Epithelial cell of esophagus (primary cell): ENCODE measurements around the gene FKBP10.

Experiments
- DNase-seq: peaks from one replicate; pipeline ENCODE4 v3.0.0; 2010; ENCODE audit warnings: low read depth
- H3K4me3 ChIP-seq: 2 replicates; pipeline ENCODE4 v1.5.1; 2011; ENCODE audit warnings: mild to moderate bottlenecking, low read length, control low read depth
- CTCF ChIP-seq: IDR thresholded peaks from 2 replicates; pipeline ENCODE4 v1.5.1; 2011; ENCODE audit warnings: low read depth, mild to moderate bottlenecking, low read length, control low read depth, inconsistent platforms; ENCODE audit not compliant: insufficient read depth; ENCODE audit errors: missing control alignments

Gene FKBP10, protein sequence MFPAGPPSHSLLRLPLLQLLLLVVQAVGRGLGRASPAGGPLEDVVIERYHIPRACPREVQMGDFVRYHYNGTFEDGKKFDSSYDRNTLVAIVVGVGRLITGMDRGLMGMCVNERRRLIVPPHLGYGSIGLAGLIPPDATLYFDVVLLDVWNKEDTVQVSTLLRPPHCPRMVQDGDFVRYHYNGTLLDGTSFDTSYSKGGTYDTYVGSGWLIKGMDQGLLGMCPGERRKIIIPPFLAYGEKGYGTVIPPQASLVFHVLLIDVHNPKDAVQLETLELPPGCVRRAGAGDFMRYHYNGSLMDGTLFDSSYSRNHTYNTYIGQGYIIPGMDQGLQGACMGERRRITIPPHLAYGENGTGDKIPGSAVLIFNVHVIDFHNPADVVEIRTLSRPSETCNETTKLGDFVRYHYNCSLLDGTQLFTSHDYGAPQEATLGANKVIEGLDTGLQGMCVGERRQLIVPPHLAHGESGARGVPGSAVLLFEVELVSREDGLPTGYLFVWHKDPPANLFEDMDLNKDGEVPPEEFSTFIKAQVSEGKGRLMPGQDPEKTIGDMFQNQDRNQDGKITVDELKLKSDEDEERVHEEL

GRCh38 chr17:41812381-41813151, at the start of gene FKBP10:
Gene FKBP10 (plus strand): TSS chr17:41813004. CDS start chr17:41813035, 31 bp downstream.
- peak; percentile 66 for DNase-seq
- no peak for TF ChIP-seq CTCF
- peak within 1 kb of the TSS; percentile 64 for H3K4me3 ChIP-seq

- no peak for TF ChIP-seq CTCF
- DNase-seq = no peak
- H3K4me3 ChIP-seq = no peak overlapping the region
These were observed 49.5 kb upstream of the FKBP10 start for GRCh38 chr17:41763327-41763726.

DNA sequence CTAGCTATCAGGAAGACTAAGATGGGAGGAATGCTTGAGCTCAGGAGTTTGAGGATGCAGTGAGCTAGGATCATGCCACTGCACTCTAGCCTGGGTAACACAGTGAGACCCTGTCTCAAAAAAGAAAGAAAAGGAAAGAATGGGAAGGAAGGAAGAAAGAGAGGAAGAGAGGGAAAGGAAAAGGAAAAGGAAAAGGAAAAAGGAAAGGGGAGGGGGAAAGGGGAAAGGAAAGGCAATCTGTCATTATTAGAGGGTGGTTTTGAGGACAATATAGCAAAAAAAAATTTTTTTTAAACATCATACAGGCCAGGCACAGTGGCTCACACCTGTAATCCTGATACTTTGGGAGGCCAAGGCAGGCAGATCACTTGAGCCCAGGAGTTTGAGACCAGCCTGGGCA, 46.7 kb upstream of the FKBP10 start:
- no peak for DNase-seq
- no peak overlapping the region for H3K4me3 ChIP-seq
- TF ChIP-seq CTCF = no peak

GRCh38 chr17:41767324-41768042, 45.3 kb upstream of the FKBP10 start:
- H3K4me3 ChIP-seq = no peak overlapping the region
- TF ChIP-seq CTCF = no peak
- DNase-seq = no peak

DNA sequence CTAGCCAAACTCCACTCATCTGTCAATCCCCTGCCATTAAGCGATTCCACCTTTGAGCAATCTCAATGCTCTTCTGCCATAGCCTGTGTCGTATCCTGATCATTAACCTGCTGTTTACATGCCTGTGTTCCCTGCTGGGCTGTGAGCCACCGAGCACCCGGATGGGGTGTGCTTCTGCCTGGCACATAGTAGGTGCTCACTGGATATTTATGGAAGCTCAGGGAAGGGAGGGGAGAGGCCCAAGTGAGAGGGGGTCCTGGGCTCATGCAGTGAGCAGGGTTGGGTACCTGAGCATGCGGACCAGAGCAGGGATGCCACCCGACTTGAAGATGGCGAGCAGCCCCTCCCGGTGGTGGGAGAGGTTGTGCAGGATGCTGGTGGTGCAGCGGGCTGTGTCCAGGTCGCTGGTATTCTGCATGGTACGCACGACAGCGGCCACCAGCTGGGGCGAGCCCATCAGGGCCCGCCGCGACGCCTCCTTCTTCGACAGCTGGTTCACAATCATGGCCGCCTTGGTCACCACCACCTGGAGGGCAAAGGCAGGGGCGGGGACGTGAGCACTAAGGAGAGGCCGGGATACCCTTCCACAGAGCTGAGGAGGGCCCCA, 44.0 kb upstream of the FKBP10 start:
- no peak for TF ChIP-seq CTCF
- DNase-seq = no peak
- H3K4me3 ChIP-seq = no peak overlapping the region

GRCh38 chr17:41769346-41769862, 43.4 kb upstream of the FKBP10 start:
- TF ChIP-seq CTCF = no peak
- DNase-seq = no peak
- H3K4me3 ChIP-seq = no peak overlapping the region
